Neural cell (in vitro differentiated cells): Measurements from ENCODE around the gene RNF4. TPM values are rescaled to one million over a fixed set of nuclear protein-coding genes. Genes with fewer than 3 reads are reported as not detected.

Experiments
- H2AFZ ChIP-seq: fragments of 200-600, 300-800 bp; sonication (generic), shearing (Covaris generic); 2 replicates; pipeline ENCODE4 v1.6.0; 2014; ENCODE audit warnings: low read depth, mild to moderate bottlenecking, antibody characterized with exemption, low read length, moderate library complexity
- H3F3A ChIP-seq: fragments of 200-600 bp; shearing (Covaris generic); 2 replicates; pipeline ENCODE4 v1.6.1; 2016; ENCODE audit warnings: mild to moderate bottlenecking, moderate library complexity, mixed read lengths, antibody characterized with exemption, low read length; ENCODE audit not compliant: insufficient read depth, poor library complexity, severe bottlenecking
- H3K27ac ChIP-seq: fragments of 200-600, 300-800 bp; sonication (generic), shearing (Covaris generic); 2 replicates; pipeline ENCODE4 v1.5.1; 2014; ENCODE audit warnings: mild to moderate bottlenecking, low read length, moderate library complexity
- H3K27me3 ChIP-seq: fragments of 300-800, 200-600 bp; sonication (generic), shearing (Covaris generic); 2 replicates; pipeline ENCODE4 v1.6.0; 2014; ENCODE audit warnings: mild to moderate bottlenecking, low read depth, low read length, moderate library complexity; ENCODE audit not compliant: insufficient read depth
- H3K36me3 ChIP-seq: fragments of 300-800, 200-600 bp; sonication (generic), shearing (Covaris generic); 2 replicates; pipeline ENCODE4 v1.5.1; 2014; ENCODE audit warnings: mild to moderate bottlenecking, antibody characterized with exemption, low read length, moderate library complexity; ENCODE audit not compliant: insufficient read depth
- H3K4me2 ChIP-seq: fragments of 300-800, 200-600 bp; sonication (generic), shearing (Covaris generic); 2 replicates; pipeline ENCODE4 v1.6.0; 2014; ENCODE audit warnings: mild to moderate bottlenecking, low read length
- H3K4me3 ChIP-seq: fragments of 300-800, 200-600 bp; sonication (generic), shearing (Covaris generic); 2 replicates; pipeline ENCODE4 v1.5.1; 2014; ENCODE audit warnings: mild to moderate bottlenecking, low read length, moderate library complexity
- H3K79me2 ChIP-seq: fragments of 200-600 bp; shearing (Covaris generic); replicated peaks from 2 replicates; pipeline ENCODE4 v1.6.0; 2014; ENCODE audit warnings: mild to moderate bottlenecking, low read length, moderate library complexity; ENCODE audit not compliant: insufficient read depth
- H3K9ac ChIP-seq: fragments of 300-800, 200-600 bp; sonication (generic), shearing (Covaris generic); 2 replicates; pipeline ENCODE4 v1.6.1; 2016; ENCODE audit warnings: mild to moderate bottlenecking, low read length, mixed read lengths
- H3K9me2 ChIP-seq: fragments of 200-600 bp; shearing (Covaris generic); 2 replicates; pipeline ENCODE4 v1.6.1; 2016; ENCODE audit warnings: mild to moderate bottlenecking, low read length, mixed read lengths; ENCODE audit not compliant: insufficient read depth
- H3K9me3 ChIP-seq: fragments of 200-600, 300-800 bp; sonication (generic), shearing (Covaris generic); 2 replicates; pipeline ENCODE4 v1.6.1; 2016; ENCODE audit warnings: mild to moderate bottlenecking, mixed run types, low read length, moderate library complexity, mixed read lengths
- H4K20me1 ChIP-seq: fragments of 200-600 bp; shearing (Covaris generic); 2 replicates; pipeline ENCODE4 v1.6.1; 2016; ENCODE audit warnings: mild to moderate bottlenecking, mixed run types; ENCODE audit not compliant: insufficient read depth
- CTCF ChIP-seq: fragments of 450-650 bp; IDR thresholded peaks from 2 replicates; pipeline ENCODE4 v1.5.1; 2014; ENCODE audit warnings: antibody characterized with exemption, mild to moderate bottlenecking, moderate library complexity; ENCODE audit not compliant: poor library complexity, severe bottlenecking
- EP300 ChIP-seq: fragments of 450-650 bp; conservative IDR thresholded peaks from 2 replicates; pipeline ENCODE4 v1.6.1; 2014; ENCODE audit warnings: antibody characterized with exemption, mild to moderate bottlenecking, moderate library complexity; ENCODE audit not compliant: poor library complexity, severe bottlenecking
- EZH2 ChIP-seq: fragments of 200-600, 300-800 bp; shearing (Covaris generic), sonication (generic); IDR thresholded peaks from 2 replicates; pipeline ENCODE4 v1.6.1; 2014; ENCODE audit warnings: antibody characterized with exemption, low read length, borderline replicate concordance, mild to moderate bottlenecking; ENCODE audit not compliant: insufficient read depth, poor library complexity, severe bottlenecking
- MXI1 ChIP-seq: fragments of 450-650 bp; conservative IDR thresholded peaks from 2 replicates; pipeline ENCODE4 v1.6.1; 2014; ENCODE audit warnings: antibody characterized with exemption, mild to moderate bottlenecking; ENCODE audit not compliant: poor library complexity, severe bottlenecking
- POLR2AphosphoS5 ChIP-seq: IDR thresholded peaks from 2 replicates; pipeline ENCODE4 v1.6.1; 2012
- RAD21 ChIP-seq: fragments of 450-650 bp; conservative IDR thresholded peaks from 2 replicates; pipeline ENCODE4 v1.6.1; 2014; ENCODE audit warnings: antibody characterized with exemption, mild to moderate bottlenecking, moderate library complexity
- REST ChIP-seq: IDR thresholded peaks from 2 replicates; pipeline ENCODE4 v1.6.1; 2012; ENCODE audit warnings: borderline replicate concordance
- SMC3 ChIP-seq: fragments of 450-650 bp; conservative IDR thresholded peaks from 2 replicates; pipeline ENCODE4 v1.6.1; 2014; ENCODE audit warnings: antibody characterized with exemption, mild to moderate bottlenecking, moderate library complexity; ENCODE audit not compliant: poor library complexity
- TAF1 ChIP-seq: IDR thresholded peaks from 2 replicates; pipeline ENCODE4 v1.6.1; 2012; ENCODE audit warnings: low read depth
- polyA plus RNA-seq: library from polyadenylated mRNA; depleted of rRNA; stranded (reverse); fragments of >200 nt; gene quantifications from 2 replicates; pipeline ENCODE4 v1.2.3, GENCODE V29; 2014

The RNF4 gene
- polyA plus RNA-seq, 1 donor from 2014 or later = 48.2 TPM

DNA sequence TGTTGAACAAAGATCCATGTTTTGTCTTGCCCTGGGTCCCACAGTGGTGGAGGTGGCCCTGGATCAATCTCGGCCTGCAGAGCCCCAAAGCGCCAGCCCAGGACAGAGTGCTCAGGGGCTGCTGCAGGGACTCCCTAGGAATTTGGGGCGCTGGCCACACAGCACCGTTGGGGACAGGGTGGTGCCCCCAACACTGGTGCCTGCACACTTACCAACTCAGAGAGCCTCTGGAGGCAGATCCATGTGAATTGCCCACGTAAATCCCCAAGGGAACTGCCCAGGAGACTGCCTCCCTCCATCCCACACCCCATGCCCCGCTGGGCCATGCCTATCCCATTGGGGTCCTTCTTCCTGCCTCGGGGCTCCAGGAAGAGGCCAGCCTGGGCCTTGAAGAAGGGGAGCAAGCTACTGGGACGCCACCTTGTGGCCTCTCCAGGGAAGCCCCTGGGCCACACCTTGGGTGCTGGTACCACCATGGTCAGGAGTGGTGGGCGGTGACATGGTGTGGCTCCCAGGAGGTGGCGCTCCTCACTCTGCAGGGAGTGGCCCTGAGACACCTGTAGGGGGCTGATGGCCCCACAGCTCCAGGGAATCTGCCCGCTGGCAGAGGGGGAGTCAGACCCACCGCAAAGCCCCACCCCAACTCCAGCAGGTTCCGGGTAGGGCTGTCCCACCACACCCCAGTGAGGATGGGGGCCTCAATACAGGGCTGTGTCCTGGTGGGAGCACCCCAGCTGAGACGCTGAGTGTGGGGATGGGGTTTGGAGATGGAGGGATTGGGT is 27.3 kb upstream of the RNF4 start:
- Histone ChIP-seq H3F3A (no peaks in the 10 kb centered on the region), H4K20me1 (no peaks in the 10 kb centered on the region), H3K36me3 (no peaks in the 10 kb centered on the region), H3K9ac (no peak overlapping the region), H2AFZ (no peak overlapping the region), H3K4me3 (no peak overlapping the region), H3K4me2 (no peak overlapping the region), H3K79me2 (no peaks in the 10 kb centered on the region), H3K27me3 (no peaks in the 10 kb centered on the region), H3K9me3 (no peaks in the 10 kb centered on the region), H3K9me2 (no peaks in the 10 kb centered on the region), H3K27ac (no peak overlapping the region)
- TF ChIP-seq POLR2AphosphoS5 = no peak
- no peak for TF ChIP-seq EZH2
- no peak for TF ChIP-seq REST
- TF ChIP-seq TAF1 = no peak
- no peak for TF ChIP-seq RAD21
- TF ChIP-seq MXI1 = no peak
- TF ChIP-seq SMC3 = no peak
- no peak for TF ChIP-seq EP300
- TF ChIP-seq CTCF = no peak

- no peaks in the 10 kb centered on the region for H3K9me3 ChIP-seq
- H3K27ac ChIP-seq = no peak overlapping the region
- no peak overlapping the region for H3K4me2 ChIP-seq
These were observed 26.5 kb upstream of the RNF4 start for GRCh38 chr4:2442175-2442993.

More at GRCh38 chr4:2442175-2442993, 26.5 kb upstream of the RNF4 start:
- H3K79me2 ChIP-seq = no peaks in the 10 kb centered on the region
- no peaks in the 10 kb centered on the region for H3K36me3 ChIP-seq
- H3K27me3 ChIP-seq = no peaks in the 10 kb centered on the region
- no peak overlapping the region for H2AFZ ChIP-seq
- H3K9ac ChIP-seq = no peak overlapping the region
- no peaks in the 10 kb centered on the region for H3F3A ChIP-seq
- no peak overlapping the region for H3K4me3 ChIP-seq
- TF ChIP-seq REST = no peak
- H3K9me2 ChIP-seq = no peaks in the 10 kb centered on the region
- no peaks in the 10 kb centered on the region for H4K20me1 ChIP-seq
